Pons (tissue), 1 donor: ENCODE measurements around the gene ACSM2B.
"Not testable (repeated sequence)": the region's sequence is repeated elsewhere in the genome, so short reads cannot be mapped to it uniquely, and the experiment has no call there.

Source experiments
- DNase-seq: peaks from one replicate; pipeline ENCODE4 v3.0.0-alpha.2; 2016; ENCODE audit warnings: low spot score

The ACSM2B gene

DNA sequence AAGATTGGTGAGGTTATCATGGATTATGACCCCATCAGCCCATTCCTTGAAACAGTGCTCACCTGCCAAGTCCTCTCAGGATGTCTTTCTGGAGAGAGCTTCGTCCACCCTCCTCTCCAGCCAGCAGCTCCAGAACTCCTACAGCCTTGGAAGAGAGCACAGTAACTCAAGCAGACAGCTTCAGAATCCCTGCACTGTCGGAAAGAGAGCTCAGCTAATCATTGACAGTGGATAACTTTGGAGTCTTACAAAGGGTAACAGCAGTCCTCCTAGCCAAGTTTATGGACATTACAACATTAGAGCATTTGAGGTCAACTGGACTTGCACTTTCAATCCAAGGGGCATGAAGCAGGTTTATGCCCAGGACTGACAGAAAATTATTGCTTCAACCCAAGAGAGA is at the start of gene ACSM2B:
Gene ACSM2B (minus strand): TSS at position 223 of the 400 bp plus-strand sequence. CDS start 11,522 bp downstream, outside the sequence.
- not testable (repeated sequence) for DNase-seq

DNA sequence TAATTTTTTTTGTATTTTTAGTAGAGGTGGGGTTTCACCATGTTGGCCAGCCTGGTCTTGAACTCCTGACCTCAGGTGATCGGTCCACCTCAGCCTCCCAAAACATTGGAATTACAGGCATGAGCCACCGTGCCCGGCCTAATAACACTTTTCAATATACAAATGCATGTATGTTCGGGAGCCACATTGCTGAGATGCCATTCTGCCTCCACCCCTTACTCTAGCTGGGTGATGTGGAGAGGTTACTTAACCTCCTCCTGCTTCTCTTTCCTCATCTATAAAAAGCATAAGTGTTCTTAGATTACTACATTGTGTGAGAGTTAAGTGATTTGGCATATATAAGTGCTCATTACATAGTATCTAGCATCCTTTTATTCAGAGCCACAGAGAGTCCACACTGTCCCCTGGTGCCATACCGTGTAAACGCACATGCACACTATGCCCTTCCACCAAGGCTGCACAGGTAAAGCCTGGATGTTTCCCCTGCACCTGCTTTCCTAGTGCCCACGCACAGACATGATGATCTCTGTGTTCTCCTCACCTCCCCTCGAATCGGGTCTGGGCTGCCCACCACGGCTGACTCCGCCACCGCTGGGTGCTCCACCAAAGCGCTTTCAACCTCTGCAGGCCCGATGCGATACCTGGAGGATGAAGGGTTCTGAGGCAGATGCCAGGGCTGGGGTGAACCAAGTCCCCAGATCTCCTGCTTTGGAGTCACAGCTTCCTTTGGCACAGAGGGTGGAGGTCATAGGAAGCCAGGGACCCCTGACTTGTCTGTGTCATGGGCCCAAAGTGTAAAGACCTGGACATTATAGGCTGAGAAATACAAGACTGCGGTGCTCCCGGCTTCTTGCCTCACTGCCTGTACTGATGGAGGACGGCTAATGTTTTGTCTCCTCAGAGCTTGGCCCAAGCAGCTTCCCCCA is 49.0 kb upstream of the ACSM2B start:
- DNase-seq, result no peak

- DNase-seq, result no peak
These were observed 48.0 kb upstream of the ACSM2B start for GRCh38 chr16:20624205-20624604.

- no peak for DNase-seq
These were observed 46.3 kb upstream of the ACSM2B start for GRCh38 chr16:20622498-20622870.

DNA sequence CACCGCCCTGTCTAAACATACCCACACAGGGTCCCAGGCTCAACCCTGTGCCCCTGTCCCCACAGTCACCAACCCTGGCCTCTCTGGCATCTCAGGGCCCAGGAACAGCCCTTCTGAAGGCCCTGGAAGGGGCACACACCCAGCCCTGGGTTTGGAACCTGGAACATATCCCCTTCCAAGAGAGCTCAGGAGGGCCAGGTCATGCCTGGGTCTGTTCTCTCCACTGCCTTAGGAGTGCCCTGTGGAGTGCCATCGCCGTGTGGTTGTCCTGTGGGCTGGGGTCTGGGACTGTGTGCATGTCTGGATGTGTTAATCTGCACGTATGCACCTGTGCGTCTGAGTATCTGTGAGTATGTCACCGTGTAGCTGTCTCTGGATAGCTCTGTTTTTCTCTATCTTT is 45.2 kb upstream of the ACSM2B start:
- DNase-seq, result no peak

- no peak for DNase-seq
These were observed 44.6 kb upstream of the ACSM2B start for GRCh38 chr16:20620770-20621169.

GRCh38 chr16:20620003-20620402 is 43.8 kb upstream of the ACSM2B start:
- DNase-seq, result no peak

DNA sequence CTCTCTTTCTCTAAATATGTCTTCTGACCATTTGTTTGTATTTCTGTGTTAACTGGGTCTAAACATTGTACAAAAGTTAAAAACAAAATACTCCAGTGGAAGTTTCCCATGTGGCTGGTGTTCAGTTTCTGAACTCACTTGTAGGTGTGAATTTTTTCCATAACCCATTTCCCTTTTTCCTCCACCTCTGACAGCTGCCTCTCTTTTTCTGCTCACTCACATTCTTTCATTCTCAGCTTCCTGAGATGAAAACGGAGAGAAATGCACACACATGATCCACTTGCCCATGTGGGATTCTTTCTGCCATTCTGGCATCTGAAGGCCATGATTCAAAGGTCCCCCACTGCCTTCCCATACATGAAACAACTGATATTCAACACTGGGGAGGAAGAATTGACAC is 41.1 kb upstream of the ACSM2B start:
- DNase-seq, result no peak

DNA sequence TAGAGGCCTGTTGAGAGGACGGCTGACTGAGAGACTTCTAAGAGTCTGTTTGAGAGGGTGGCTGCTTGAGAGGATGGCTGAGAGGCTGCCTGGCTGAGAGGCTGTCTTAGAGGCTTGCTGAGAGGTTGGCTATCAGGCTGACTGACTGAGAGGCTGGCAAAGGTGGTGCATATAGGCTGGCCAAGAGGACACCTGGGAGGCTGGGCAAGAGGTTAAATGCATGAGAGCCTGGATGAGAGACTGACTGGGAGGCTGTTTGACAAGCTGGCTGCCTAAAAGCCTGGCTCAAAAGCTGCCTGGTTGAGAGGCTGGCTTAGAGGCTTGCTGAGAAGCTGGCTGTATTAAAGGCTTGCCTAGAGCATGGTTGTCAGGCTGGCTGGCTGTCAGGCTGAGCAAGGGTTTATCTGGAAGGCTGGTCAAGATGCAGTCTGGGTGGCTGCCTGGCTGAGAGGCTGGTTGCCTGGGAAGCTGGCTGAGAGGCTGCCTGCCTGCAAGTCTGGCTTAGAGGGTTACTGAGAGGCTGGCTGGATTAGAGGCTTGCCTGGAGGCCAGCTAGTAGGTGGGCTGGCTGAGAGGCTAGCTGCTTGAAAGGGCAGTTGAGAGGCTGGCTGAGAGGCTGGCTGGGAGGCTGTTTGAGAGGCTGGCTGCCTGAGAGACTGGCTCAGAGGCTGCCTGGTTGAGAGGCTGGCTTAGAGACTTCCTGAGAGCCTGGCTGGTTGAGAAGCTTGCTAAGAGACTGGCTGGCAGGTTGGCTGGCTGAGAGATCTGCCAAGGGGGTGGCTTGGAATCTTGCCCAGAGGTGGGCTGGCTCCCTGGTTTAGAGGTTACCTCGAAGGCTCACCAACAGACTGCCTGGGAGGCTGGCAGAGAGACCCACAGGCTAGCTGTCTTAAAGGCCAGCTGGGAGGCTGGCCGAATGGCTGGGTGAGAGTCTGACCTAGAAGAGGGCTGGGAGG is 38.3 kb upstream of the ACSM2B start:
- no peak for DNase-seq

DNA sequence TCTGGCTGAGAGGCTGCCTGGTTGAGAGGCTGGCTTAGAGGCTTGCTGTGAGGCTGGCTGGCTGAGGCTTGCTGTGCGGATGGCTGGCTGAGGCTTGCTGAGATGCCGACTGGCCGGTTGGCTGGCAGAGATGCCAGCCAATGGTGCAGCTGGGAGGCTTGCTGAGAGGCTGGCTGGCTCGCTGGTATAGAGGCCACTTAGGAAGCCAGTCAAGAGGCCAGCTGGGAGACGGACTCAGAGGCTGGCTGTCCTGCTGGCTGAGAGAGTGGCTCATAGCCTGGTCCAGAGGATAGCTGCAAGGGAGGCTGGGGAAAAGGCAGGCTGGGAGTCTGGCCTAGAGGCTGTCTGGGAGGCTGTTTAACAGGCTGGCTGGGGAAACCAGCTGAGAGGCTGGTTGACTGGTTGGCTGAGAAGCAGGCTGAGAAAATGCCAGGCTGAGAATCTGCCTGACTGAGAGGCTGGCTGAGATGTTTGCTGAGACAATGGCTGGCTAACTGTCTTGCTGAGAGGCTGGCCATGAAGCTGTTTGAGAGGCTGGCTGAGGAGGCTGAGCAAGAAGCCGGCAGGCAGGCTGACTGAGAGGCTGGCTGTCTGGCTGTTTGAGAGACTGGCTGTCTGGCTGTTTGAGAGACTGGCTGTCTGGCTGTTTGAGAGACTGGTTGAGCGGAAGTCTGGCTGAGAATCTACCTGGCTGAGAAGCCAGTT is 37.5 kb upstream of the ACSM2B start:
- no peak for DNase-seq

DNA sequence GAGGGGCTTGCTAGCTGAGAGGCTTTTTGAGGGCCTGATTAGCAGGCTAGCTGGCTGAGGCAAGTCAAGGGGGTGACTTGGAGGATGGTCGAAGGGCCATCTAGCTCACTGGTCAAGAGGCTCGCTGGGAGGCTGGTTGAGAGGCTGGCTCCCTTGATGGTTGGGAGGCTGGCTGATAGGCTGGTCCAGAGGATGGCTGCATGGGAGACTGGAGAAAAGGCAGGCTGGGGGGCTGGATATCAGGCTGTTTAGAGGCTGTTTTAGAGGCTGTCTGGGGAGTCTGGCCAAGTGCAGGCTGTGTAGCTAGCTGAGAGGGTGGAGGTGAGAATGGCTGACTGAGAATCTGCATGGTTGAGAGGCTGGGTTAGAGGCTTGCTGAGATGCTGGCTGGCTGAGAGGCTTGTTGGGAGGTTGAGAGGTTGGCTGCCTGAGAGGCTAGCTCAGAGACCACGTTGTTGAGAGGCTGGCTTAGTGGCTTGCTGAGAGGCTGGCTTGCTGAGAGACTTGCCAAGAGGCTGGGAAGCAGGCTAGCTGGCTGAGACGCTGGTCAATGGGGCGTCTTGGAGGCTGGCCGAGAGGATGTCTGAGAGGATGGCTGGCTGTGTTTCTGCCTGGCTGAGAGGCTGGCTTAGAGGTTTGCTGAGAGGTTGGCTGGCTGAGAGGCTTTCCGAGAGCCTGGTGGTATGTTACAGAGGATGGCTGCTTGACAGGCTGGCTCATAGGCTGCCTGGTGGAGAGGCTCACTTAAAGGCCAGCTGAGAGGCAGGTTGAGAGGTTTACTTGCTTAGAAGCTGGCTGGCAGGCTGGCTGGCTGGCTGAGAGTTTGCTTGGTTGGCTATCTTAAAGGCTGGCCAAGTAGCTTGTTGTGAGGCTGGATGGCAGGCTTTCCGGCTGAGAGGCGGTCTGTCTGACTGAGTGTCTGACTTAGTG is 36.6 kb upstream of the ACSM2B start:
- DNase-seq, result peak; percentile 31

DNA sequence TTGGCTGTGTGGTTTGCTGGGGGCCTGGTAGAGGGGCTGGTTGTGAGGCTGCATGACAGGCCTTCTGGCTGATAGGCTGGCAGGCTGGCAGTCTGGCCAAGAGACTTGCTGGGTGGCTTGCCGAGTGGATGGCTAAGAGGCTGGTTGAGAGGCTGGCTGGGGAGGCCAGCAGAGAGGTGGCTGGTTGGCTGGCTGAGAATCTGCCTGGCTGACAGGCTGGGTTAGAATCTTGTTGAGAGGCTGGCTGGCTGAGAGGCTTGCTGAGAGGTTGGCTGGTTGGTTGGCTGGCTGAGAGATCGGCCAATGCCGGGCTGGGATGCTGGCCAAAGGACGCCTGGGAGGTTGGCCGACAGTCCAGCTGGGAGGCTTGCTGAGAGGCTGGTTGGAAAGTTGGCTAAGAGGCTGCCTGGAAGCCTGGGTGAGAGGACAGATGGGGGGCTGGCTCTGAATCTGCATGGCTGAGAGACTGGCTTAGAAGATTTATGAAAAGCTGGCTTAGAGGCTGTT is 35.9 kb upstream of the ACSM2B start:
- peak; percentile 12 for DNase-seq

GRCh38 chr16:20611350-20611902 is 35.3 kb upstream of the ACSM2B start:
- peak; percentile 52 for DNase-seq

- DNase-seq, result no peak
These were observed 34.8 kb upstream of the ACSM2B start for GRCh38 chr16:20610892-20611349.

DNA sequence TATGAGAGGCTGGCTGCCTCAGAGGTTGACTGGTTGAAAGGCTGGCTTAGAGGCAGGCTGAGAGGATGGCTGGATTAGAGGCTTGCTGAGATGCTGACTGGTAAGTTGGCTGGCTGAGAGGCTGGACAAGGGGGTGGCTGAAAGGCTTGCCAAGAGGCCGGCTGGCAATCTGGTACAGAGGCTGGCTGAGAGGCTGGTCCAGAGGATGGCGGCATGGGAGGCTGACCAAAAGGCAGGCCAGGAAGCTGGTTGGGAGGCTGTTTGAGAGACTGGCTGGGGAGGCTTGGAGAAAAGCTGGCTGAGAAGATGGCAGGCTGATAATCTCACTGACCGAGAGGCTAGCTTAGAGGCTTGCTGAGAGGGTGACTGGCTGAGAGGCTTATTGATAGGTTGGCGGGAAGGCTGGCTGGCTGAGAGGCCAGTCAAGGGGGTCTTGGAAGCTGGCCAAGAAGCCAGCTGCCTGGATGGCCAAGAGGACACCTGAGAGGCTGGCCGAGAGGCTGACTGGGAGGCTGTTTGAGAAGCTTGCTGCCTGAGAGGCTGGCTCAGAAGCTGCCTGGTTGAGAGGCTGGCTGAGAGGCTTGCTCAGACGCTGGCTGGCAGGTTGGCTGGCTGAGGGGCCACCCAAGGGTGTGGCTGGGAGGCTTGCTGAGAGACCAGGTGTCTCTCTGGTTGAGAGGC is 34.2 kb upstream of the ACSM2B start:
- no peak for DNase-seq

GRCh38 chr16:20602205-20602604 is 26.0 kb upstream of the ACSM2B start:
- DNase-seq, result not testable (repeated sequence)

DNA sequence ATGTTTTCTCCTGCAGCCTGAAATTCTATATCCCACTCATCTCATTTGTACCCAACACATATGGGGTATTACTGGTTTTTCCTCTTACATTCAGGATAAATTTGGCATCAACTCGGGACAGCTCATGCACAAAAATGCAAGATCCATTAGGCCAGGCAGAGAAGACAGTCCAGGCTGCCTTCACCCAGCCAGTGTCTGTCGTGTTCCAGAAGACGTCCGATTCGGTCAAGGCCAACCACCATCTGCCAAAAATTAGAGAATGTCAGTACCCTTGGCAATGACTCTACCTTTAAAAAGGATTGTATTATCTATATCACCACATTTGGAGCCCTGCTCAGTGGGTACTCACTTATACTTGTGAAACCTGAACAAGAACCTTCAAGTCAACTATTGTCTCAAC is 23.3 kb upstream of the ACSM2B start:
- DNase-seq, result not testable (repeated sequence)

DNA sequence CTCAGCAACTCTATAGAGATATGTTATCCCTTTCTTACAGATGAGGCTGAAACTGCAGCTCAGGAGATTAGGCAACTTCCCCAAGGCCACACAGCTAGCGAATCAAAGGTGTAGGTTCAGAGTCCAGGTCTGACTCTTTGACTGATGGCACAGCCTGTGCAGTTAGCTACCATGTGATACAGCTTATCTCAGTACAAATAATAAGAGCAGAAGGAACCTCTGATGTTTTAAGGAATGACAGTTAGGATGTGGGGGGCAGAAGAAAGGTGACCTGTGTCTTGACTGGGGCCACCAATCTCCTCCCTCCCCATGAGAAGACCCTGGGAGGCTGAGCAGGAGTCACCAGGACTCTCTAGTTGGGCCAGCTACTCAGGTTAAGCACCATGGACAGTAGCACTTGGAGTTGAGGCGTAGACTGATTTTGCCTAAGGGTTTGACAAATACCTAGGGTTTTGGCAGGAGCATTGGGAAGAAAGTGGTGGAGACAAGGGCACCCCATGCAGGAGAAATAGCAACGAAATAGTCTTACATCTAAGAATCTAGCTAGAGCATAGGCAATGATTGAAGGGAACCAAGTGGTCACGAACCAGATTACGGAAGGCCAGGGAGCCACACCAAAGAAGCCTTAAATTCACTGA is 22.8 kb upstream of the ACSM2B start:
- no peak for DNase-seq

DNA sequence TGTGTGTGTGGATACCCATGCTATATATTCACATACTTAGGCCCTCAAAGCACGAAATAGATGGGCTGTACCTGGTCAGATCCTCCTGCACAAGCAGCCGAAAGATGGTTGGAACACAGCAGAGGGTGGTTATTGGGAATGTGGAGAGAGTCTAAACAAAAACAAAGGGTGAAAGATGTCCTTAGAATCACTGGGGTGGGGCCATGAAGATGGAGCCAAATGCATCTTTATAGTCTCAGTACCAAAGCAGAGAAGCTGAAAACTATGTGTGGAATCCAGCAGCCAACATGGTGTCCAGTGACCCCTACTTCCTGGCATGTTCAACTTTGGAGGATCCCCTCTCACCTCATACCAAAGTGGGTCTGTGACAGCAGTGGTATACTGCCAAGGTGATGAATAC is 19.5 kb upstream of the ACSM2B start:
- DNase-seq, result not testable (repeated sequence)
